Measurements from ENCODE around the gene SLC4A4.

The SLC4A4 gene

DNA sequence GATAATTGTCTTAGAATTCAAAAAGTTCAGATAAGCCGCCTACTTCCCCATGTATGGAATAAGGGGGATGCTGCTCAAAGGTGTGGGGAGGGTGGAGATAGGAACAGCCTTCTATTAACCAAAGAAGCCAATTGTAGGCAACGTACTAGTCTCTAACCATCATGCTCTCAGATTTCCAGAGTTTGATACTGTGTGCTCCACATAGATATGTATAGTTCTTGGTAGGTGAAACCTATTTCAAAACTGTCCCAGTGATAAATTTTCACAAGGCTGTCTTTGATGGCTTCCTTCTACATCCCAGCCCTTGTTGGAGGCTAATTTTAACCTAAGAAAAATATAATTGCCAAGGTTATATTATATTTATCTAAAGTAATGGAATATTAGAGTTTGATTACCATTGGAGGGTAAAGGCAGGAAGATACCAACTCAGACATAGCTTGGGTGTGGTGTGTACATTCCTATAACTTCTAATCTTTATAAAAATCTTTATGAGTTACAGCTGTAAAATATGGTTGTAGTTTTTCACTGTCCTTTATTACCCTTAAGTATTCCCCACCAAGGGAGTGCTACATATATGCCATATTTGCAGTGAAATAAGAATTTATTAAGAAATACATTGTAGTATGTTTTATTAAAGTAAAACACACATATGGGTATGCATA is 87.7 kb downstream of the SLC4A4 start:
- no peak for DNase-seq

DNA sequence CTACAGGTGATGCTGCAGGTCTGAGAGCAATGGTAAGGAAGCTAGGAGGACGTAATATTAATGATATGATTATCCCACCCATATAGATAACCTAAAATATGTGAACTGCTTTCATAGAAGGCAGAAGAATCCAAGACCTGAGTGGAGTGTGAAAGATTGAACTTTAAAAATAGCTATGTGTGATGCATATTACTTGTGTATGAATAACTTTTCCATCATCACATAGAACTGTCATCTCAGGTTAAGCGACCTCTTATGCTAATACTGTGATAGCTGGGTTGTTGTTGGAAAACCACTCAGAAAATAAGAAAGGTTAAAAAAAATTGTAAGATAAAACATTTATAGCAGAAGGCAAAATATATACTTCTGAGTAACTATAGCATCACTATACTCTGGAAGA is 90.3 kb downstream of the SLC4A4 start:
- no peak for DNase-seq

DNA sequence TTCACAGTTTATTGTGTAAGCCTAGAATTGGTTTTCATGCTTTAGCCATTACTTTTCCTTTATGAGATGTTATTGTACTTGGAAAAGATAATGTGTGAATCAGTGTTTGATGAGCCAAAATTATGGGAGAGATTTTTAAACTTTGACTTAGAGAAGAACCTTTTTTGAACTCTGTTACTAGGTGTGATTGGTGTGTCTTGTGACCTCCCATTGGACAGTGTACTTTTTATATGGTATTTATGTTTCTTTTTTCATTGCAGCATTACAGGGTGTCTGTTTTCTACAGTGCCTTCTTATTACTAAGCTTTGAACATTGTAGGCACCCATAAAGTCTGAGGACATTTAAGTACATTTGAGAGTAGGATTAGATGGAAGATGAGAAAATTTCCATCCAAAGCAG is 91.1 kb downstream of the SLC4A4 start:
- DNase-seq: no peak

DNA sequence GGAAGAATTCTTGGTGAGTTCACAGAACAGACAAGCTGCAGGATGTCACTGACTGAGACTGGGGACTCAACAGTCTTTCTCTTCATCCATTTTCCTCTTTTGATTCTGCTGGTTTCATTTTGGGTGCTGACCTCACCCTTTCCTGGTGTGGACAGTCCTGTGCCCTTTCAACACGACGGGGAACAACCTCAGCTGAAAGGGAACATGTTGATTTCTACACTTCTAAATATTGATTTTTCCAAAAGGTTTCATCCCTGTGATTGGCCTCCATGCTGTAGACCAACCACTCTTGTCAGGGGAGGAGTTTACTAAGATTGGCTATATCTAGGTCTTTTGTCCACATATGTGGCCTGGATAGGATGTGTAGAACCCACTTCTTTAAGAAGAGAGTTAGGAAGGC is 91.8 kb downstream of the SLC4A4 start:
- DNase-seq: no peak

DNA sequence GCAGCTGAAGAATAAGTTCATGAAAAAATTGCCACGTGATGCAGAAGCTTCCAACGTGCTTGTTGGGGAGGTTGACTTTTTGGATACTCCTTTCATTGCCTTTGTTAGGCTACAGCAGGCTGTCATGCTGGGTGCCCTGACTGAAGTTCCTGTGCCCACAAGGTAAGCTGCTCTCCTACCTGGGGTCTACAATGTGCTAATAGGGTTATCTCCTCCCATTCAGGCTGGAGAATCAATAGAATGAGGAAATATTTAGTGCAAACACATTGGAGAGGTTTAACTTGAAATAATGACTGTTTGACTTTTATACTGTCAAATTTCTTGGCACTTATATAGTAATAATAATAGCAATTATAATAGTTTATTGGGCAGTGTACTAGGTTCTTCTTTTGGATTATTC is 101.8 kb downstream of the SLC4A4 start:
- DNase-seq: no peak

DNA sequence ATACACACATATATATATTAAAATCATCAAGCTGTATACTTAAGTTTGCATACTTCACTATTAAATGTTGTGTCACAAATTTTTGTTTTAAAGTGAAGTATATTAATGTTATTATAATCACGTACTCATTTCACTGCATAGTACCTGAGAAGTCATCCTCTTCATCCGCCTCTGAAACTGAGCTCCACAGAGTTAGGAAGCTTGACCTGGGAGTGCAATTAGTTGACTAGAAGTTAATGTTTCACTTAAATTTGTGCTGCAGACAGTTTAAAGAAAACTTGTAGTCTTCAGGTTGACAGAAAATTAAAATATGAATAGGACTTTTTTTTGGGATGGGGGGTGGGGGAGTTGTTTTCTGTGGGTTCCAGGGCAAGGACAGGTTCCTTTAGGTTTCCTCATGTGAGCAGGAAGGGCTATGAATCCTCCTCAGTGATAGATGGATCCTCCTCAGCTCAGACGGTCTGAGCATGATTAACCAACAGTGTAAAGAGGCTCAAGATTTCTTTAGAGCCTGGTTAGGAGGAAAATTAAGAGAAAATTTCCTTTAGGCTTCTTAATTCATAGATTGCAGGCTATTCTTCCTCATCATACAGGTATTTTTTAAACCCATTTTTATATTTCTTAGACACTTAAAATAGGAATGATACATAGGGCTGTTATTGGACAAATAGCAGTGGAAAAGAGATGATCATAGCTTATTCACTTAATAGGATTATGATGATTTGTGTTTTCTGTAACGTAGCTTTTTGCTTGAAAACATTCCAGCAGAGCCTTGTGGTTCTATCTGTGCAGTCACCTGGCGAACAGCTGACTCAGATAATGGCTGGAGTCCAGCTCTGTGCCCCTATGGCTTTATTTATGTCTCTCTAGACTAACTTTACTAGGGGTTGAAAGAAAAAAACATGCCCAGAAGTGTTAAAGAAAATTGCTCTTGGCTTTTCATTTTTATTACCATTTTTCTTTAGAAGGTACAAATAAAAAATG is 102.7 kb downstream of the SLC4A4 start:
- no peak for DNase-seq

DNA sequence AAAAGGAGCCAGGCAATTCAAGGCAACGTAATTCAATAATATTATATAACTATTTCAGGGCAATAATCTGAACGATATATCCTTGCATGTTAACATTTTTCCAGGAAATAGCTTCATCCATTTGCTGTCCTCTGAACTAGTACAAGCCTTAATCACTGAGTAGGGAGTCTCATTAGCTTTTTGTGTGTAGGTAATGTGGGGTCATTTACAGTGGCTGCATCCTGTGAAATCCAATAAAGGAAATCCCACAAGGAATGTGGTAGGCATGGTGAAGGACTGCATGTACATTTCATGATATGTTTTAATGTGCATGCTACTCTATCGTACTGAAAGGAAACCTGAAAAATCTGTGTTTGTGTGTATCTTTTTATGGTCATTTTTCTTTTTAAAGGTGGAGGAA is 103.5 kb downstream of the SLC4A4 start:
- DNase-seq: no peak

DNA sequence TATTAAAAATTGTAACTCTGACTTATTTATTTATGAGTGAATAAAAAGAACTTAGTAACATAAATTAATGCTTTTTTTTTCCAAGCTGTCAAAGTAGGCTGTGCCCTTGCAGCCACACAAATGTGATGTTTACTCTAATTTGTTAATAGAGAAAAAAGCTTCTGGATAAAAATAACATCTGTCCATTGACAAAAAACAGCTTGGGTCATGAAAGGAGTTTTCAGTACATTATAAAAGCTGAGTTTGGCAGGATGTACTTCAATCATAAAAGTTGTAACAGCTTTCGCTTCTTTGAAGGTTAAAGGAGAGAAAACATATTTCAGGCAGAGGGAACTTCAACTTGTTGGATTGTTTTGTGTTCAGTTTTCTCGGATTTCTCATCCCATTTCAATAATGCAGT is 105.6 kb downstream of the SLC4A4 start:
- no peak for DNase-seq

DNA sequence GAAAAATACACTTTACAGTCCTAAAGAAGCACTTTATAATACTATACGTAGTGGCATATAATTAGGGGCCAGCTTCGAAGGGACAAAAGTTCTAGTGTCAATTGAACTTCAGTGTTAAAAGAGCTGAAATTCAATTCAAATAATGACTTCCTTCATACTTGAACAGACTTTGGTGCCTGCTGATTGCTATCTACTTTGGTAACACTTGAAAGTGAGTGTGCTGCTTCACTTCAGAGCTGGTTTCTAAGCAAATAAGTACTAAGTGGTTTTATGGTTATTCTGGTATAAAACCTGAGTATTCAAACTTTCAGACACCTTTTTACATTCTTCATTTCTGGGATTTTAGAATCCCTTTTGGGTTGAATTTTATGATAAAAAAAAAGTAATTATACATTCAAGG is 107.0 kb downstream of the SLC4A4 start:
- no peak for DNase-seq

DNA sequence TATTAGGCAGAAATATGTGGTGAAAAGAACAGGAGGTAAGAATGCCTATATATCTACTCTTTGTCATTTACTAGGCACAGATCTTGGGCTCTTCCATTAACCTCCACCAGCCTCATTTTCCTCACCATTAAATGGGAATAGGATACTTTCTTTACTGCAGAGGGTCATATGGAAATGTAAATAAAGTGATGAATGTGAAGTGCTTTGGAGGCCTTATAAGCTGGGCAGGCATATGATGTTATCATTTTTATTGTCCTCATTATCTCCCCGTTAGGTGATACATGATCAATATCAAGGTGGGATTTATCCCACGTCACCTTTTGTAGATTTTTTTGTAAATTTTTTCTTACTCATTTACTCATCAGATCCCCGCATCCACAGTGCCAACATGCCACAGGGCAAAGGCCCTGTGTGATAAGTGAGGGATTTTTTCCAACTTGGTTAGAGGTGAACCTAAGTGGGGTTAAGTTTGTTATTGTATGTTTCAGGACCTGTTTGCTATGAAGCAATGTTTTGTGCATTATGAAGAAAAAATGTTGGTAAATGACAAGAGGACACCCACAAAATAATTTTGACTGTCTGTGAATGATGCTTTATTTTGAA is 107.8 kb downstream of the SLC4A4 start:
- DNase-seq: no peak

DNA sequence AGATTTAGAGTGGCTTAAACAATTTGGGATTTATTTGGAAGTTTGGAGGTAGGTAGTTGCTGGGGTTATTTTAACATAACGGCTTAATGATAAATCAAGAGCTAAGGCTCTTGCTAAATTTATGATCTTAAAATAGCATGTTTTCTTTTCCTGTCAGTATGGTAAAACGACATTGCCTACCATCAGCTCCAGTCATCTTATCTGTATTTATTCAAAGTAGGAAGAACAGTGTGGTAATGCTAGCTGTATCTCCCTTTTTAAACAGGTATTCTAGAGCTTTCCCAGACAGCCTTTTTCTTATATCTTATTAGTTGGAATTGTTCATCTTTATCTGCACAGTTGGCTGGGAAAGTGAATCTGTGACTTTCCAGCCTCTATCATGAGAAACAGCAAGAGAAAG is 110.2 kb downstream of the SLC4A4 start:
- DNase-seq: no peak

DNA sequence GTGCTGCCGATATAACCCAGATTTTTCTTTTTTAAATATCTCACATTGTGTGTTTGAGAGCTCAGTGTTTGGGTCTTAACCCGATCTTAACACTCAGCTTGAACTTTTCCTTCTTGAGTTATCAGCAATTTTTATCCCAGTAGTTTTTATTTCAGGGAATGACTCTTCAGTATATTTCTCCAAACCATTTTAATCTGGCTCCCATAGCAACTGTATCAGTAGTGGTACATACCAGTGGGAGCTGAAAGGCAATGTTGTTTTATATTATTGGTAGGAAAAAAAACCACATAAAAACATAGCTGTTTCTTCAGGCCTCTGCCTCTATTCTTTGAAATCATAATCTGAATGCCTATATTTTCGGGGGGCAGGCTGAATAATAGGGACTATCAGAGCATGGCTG is 111.1 kb downstream of the SLC4A4 start:
- DNase-seq: no peak

DNA sequence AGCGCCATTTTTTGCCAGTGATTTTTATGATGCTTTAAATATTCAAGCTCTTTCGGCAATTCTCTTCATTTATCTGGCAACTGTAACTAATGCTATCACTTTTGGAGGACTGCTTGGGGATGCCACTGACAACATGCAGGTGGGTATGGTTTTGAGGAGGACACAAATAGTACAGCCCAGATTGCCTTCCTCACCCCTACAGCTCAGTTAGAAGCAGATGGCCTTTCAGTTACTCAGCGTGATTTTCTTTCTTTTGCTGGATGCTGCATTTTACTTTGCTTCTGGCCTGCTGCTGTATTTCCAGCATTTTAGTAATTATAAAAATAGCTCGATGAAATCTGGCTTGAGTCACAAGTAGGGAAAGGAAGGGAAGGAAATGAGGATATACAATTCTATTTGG is 114.7 kb downstream of the SLC4A4 start:
- no peak for DNase-seq

DNA sequence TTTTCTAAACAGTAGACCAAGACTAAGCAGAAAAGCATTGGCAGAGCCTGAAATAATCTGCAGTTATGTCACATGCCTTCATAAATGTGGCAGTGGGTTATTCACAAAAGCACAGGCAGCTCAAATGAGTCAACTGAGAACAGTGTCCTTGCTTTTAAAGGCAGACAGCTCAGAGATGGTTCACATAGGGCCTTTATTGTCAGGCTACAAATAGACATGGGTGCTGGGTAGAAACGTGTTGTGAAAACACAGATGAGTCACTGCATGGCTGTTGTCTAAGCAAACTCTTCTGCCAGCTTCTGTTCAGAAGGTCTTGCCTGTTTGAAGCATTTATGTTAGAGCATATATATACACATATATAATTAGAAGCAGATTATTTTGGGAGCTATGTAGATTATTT is 118.0 kb downstream of the SLC4A4 start:
- no peak for DNase-seq

DNA sequence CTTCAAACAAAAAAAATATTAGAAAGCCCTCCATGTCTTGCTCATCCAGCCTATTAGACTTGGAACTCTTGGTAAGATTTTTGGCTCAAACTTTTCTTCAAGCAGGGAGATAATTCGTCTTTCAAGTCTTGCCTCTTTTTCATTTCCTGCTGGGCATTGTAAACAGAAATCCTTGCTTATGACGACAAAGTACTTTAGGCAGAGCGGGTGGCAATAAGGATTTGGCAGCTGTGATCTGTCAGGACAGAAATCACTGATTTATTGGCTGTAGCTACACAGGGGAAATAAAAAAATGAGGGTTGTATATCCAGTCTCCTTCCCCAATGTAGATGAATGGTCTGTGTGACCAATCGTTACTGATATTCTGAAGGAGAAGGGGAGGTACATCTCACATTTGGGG is 121.6 kb downstream of the SLC4A4 start:
- no peak for DNase-seq

DNA sequence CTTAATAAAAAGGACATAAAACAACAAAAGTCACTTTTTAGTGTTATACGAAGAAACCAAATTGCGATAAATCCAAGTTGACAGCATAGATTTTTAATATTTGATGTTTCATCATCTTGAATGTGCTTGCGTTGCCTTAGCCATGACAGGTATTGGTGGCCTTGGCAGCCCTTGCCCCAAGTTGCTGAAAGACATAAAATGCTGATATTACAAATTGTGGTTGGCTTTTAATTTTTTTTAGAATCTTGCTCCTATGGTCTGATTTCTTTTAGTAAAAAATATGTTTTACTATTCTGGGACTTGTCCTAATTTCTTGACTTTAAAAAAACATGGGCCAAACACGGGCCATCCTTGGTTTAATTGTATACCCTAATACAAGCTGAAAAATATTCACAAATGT is 122.6 kb downstream of the SLC4A4 start:
- DNase-seq: no peak

DNA sequence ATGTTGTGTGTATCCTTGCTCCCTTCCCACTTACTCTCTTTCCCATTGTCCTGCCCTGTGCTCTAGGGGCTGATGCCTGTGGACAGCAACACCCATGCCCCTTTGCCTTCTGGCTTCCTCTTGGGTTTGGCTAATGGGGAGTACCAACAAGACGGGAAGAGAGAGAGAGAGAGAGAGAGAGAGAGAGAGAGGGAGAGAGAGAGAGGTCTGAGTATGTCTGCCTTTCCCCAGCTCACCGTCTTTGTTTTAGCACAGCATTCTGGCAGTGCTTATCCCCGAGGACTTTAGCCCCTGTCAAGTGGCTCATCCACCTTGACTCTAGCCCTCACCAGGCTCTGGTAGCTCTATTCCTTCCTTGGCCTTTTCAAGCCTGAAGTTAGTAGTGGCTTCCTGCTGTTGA is 128.0 kb downstream of the SLC4A4 start:
- no peak for DNase-seq

DNA sequence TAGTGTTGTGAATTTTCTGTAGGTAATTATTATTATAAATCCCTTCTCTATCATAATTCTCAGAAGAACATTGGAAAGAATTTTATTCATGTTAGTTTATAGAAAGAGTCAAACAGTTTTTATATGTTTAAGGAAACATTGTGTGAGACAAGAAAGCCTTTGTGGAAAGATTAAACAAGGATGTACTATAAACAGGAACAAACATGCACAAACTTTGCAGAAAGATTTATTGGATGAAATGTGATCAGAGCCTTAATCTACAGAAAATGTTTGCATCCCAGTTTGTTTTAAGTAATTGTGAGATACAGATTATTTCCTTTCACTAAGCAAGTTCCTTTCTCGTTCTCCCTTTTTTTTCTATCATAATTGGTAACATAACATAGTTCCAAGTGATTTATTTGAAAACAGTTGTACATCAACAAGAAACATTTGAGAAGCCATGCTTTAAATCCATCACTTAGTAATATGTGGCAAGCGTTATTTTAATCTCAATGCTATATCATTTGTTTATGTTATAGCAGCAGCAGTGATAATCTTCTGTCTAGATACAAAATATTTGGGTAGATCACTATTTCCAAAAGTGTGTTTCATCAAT is 129.4 kb downstream of the SLC4A4 start:
- no peak for DNase-seq

DNA sequence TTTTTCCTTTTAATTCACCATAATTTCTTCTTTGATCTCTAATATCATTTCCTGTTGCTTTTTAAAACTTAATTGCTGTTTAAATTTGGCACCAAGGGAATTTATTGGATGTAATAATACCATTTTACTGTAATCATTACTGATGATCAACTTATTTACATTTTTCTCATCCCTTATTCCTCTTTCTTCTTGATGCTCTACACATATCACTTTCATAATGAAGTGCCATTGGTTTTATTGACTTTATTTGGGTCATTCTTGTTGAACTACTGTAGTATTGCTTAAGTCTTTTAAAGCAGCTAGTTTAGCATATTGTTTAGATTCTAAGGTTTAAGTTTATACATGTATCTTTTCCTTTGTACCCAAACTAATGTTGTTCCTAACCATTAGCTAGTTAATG is 130.7 kb downstream of the SLC4A4 start:
- DNase-seq: no peak

DNA sequence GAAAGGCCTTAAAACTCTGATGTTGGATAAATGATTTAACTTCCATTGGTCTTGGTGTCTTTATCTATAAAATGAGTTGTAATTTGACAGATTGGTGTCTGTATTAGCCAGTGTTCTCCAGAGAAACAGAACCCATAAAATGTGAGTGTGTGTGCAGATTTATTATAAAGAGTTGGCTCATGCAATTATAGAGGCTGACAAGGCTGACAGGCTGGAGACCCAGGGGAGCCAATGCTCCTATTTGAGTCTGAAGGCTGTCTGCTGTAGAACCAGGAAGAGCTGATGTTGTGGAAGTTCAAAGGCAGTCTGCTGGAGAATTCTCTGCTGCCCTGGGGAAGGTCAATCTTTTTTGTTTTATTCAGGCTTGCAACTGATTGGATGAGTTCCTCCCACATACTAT is 131.7 kb downstream of the SLC4A4 start:
- no peak for DNase-seq

DNA sequence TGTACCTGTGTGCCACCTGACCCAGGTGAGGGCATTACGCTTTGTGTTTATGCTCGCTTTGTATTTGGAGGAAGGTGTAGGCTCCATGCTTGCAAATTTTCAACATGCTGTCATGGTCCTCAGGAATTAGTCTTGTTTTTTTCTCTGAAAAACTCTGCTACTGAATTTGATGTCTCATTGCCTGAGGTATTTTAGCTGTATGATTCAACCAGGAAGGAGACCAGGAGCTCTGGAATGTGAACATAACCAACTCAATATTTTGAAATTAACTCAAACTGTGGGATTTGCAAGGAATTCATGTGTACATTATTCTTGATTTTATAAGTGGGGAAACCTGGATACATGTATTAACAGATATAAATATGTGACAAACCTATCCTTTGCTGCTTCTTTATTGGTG is 134.1 kb downstream of the SLC4A4 start:
- no peak for DNase-seq

DNA sequence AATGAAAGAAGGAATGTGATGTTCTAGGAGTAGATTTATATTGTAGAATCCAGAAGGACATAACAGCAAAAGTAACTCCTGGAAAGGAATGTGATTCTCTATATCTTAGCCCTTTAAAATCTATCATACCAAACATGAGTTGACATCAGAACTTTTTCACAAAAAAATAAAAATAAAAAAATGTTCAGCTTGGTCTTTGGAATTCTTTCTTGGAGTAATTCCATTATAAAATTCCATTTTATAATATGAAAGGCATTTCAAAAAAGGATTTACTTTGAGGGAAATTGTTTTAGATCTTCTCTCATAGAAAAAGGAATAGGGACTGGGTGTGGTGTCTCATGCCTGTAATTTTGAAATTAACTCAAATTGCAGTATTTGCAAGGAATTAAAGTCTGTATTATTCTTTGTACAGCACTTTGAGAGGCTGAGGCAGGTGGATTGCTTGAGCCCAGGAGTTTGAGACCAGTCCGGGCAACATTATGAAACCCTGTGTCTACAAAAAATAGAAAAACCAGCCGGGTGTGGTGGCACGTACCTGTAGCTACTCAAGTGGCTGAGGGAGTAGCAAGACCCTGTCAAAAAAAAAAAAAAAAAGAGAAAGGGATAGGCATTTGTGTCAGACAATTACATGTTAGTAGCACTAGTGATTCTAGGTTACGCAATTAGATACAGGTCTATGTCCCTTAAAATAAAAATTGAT is 134.9 kb downstream of the SLC4A4 start:
- DNase-seq: no peak

DNA sequence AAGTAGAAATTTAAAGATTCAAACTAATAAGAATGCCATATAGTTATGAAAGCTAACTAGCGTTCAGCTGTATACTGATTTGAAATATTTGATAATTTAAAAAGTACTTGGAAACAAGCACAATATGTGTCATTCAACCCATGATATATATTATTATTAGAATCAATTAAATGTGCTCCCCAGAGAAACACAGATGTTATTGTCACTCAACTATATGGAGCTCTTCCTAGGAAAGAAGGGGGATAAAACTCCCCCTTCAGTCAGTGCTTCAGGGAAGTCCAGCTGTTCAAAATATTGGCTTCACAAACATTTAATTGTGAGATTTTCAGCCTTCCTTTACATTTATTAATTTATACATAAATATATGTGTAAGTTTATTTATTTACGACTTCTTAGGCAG is 135.9 kb downstream of the SLC4A4 start:
- no peak for DNase-seq

Measured in NCI-H187 treated with DMSO at 0.1 percent for 48 hours (cell line).